Endodermal cell (in vitro differentiated cells): Measurements from ENCODE around the gene KCNK7. TPM values are rescaled to one million over a fixed set of nuclear protein-coding genes. Genes with fewer than 3 reads are reported as not detected.
"Not testable (repeated sequence)": the region's sequence is repeated elsewhere in the genome, so short reads cannot be mapped to it uniquely, and the experiment has no call there.

Experiments
- DNase-seq: peaks from one replicate; pipeline ENCODE4 v3.0.0-alpha.2; 2017
- H3K27ac ChIP-seq: 2 replicates; pipeline ENCODE4 v1.5.1; 2013; ENCODE audit warnings: mild to moderate bottlenecking, low read depth, low read length, moderate library complexity
- H3K27me3 ChIP-seq: 2 replicates; pipeline ENCODE4 v1.6.1; 2013; ENCODE audit warnings: mild to moderate bottlenecking, low read length, moderate library complexity; ENCODE audit not compliant: insufficient read depth, control insufficient read depth, poor library complexity, severe bottlenecking
- H3K36me3 ChIP-seq: 2 replicates; pipeline ENCODE4 v1.7.0; 2013; ENCODE audit warnings: mild to moderate bottlenecking, low read length, moderate library complexity; ENCODE audit not compliant: control insufficient read depth, insufficient read depth
- H3K4me1 ChIP-seq: one replicate; pipeline ENCODE4 v1.7.0; 2013; ENCODE audit warnings: low read length; ENCODE audit not compliant: control insufficient read depth, insufficient read depth
- H3K4me3 ChIP-seq: 2 replicates; pipeline ENCODE4 v1.5.1; 2013; ENCODE audit warnings: mild to moderate bottlenecking, low read length, moderate library complexity
- H3K9ac ChIP-seq: 2 replicates; pipeline ENCODE4 v1.6.1; 2013; ENCODE audit warnings: mild to moderate bottlenecking, low read length, moderate library complexity; ENCODE audit not compliant: poor library complexity, severe bottlenecking; ENCODE audit errors: extremely low read depth
- H3K9me3 ChIP-seq: 2 replicates; pipeline ENCODE4 v1.6.1; 2013; ENCODE audit warnings: mild to moderate bottlenecking, low read length, moderate library complexity; ENCODE audit not compliant: control insufficient read depth
- H3K27ac Mint-ChIP-seq: 2 replicates; pipeline ENCODE4 v1.8.0; 2020; ENCODE audit warnings: mixed read lengths
- H3K27me3 Mint-ChIP-seq: 2 replicates; pipeline ENCODE4 v1.8.0; 2021; ENCODE audit warnings: mild to moderate bottlenecking, mixed read lengths; ENCODE audit not compliant: insufficient read depth
- H3K36me3 Mint-ChIP-seq: 2 replicates; pipeline ENCODE4 v1.8.0; 2020; ENCODE audit warnings: low read depth, mixed read lengths
- H3K4me1 Mint-ChIP-seq: 2 replicates; pipeline ENCODE4 v1.8.0; 2020; ENCODE audit warnings: mixed read lengths
- H3K4me3 Mint-ChIP-seq: 2 replicates; pipeline ENCODE4 v1.8.0; 2020; ENCODE audit warnings: mild to moderate bottlenecking, moderate library complexity, mixed read lengths
- H3K9me3 Mint-ChIP-seq: 2 replicates; pipeline ENCODE4 v1.8.0; 2020; ENCODE audit warnings: mild to moderate bottlenecking, mixed read lengths
- WGBS, 2 experiments: methylation state at CpG; one replicate each; pipeline versions ENCODE4 v1.1.5 to v1.1.7; 2013; ENCODE audit warnings: missing lambda C conversion rate in 2 of 2, mixed read lengths in 1 of 2; ENCODE audit not compliant: insufficient coverage in 1 of 2, insufficient read length in 1 of 2; 5-methylcytosine and 5-hydroxymethylcytosine counted together
- total RNA-seq, 2 donors: library from RNA; stranded (reverse); fragmentation: NEBNext Ultra II Directional in 1 of 2; extraction: Animal tissue kit (Norgen Biotek cat#: 25700) in 1 of 2; gene quantifications; 2 replicates in 1 of 2; 3 replicates in 1 of 2; pipeline ENCODE4 v1.2.1, GENCODE V29; 2021
- TF ChIP-seq, protein P1 (sequence below): fragments of 200-600 bp; sonication (generic); conservative IDR thresholded peaks from 2 replicates; pipeline ENCODE4 v1.5.0; 2021; ENCODE audit warnings: antibody characterized with exemption, mild to moderate bottlenecking

The KCNK7 gene
- total RNA-seq, 2 donors from 2014 or later, result 1.2 TPM; not detected in 1

DNA sequence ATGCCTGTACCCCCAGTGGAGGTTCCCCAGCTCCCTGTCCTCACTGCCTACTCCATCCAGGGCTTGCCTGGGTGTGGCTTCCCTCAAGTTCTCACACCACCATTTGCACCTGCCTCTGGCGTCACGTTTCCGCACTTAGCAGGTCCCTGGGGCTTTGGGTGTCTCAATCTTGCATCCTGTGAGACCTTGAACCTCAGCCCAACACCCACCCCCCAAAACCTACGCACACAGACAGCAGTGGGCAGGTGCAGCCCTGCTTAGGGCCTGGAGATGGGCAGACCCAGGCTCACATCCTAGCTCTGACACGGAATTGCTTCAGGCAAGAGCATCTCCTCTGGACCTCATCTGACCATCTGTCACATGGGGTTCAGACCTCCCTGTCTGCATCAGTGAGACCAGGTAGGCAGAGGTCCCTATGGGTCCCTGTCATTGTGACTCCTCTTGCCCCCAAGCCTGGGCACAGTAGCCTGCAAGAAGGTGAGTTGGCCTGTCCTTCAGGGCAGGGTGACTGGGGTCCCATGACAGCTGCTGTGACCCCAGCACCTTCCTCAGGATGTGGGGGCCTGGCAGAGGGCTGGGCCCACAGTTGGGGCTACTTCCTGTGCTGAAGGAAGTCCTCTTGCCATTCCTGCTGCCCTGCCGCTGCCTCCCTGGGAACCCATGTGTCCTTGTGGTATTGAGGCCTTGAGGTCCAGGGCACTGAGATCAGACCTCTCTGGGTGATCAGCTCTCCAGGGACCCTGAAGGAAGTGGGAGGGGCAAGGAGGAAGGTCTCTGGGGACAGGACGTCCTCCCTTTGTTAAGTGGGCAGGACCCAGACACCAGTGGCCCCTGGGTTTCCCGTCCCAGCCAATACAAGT, 44.3 kb upstream of the KCNK7 start:
- Mint-ChIP-seq H3K9me3 (no peaks in the 10 kb centered on the region), H3K36me3 (peaks cover 8% of the 10 kb centered on the region), H3K27ac (no peak overlapping the region), H3K27me3 (peaks cover 16% of the 10 kb centered on the region), H3K4me1 (peaks cover 19% of the 10 kb centered on the region), H3K4me3 (no peak overlapping the region)
- Histone ChIP-seq H3K9ac (no peak overlapping the region), H3K36me3 (peaks cover 23% of the 10 kb centered on the region), H3K9me3 (no peaks in the 10 kb centered on the region), H3K4me3 (no peak overlapping the region), H3K4me1 (no peaks in the 10 kb centered on the region), H3K27ac (no peak overlapping the region), H3K27me3 (no peaks in the 10 kb centered on the region)
- no peak for DNase-seq
- WGBS, 2 experiments, result 83 to 96% methylated on average over 3 to 8 of the region's 8 CpGs
- TF ChIP-seq, protein P1, sequence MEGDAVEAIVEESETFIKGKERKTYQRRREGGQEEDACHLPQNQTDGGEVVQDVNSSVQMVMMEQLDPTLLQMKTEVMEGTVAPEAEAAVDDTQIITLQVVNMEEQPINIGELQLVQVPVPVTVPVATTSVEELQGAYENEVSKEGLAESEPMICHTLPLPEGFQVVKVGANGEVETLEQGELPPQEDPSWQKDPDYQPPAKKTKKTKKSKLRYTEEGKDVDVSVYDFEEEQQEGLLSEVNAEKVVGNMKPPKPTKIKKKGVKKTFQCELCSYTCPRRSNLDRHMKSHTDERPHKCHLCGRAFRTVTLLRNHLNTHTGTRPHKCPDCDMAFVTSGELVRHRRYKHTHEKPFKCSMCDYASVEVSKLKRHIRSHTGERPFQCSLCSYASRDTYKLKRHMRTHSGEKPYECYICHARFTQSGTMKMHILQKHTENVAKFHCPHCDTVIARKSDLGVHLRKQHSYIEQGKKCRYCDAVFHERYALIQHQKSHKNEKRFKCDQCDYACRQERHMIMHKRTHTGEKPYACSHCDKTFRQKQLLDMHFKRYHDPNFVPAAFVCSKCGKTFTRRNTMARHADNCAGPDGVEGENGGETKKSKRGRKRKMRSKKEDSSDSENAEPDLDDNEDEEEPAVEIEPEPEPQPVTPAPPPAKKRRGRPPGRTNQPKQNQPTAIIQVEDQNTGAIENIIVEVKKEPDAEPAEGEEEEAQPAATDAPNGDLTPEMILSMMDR, result no peak

DNA sequence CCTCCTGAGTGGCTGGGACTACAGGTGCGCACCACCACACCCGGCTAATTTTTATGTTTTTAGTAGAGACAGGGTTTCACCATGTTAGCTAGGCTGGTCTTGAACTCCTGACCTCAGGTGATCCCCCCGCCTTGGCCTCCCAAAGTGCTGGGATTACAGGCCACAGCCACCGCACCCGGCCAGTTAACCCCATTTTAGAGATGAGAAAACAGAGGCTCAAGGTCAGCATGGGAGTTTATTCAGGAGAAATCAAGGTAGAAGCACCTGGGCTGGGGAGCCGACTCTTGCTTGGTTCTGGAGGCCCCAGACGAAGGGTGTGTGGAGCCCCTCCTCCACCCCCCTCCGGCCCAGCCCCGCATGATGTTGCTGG, 43.6 kb upstream of the KCNK7 start:
- not testable (repeated sequence) for H3K27me3 ChIP-seq, H3K27ac ChIP-seq, H3K9me3 Mint-ChIP-seq, DNase-seq, H3K9ac ChIP-seq, H3K9me3 ChIP-seq, H3K4me1 ChIP-seq, H3K27ac Mint-ChIP-seq
- Histone ChIP-seq H3K36me3 (peaks cover 29% of the 10 kb centered on the region), H3K4me3 (peak overlapping the region; percentile 83)
- H3K4me3 Mint-ChIP-seq, result peak overlapping the region; percentile 67
- peaks cover 19% of the 10 kb centered on the region for H3K4me1 Mint-ChIP-seq
- peaks cover 14% of the 10 kb centered on the region for H3K27me3 Mint-ChIP-seq
- 94 to 100% methylated on average over 5 to 9 of the region's 9 CpGs for WGBS, 2 experiments
- H3K36me3 Mint-ChIP-seq, result peaks cover 10% of the 10 kb centered on the region

DNA sequence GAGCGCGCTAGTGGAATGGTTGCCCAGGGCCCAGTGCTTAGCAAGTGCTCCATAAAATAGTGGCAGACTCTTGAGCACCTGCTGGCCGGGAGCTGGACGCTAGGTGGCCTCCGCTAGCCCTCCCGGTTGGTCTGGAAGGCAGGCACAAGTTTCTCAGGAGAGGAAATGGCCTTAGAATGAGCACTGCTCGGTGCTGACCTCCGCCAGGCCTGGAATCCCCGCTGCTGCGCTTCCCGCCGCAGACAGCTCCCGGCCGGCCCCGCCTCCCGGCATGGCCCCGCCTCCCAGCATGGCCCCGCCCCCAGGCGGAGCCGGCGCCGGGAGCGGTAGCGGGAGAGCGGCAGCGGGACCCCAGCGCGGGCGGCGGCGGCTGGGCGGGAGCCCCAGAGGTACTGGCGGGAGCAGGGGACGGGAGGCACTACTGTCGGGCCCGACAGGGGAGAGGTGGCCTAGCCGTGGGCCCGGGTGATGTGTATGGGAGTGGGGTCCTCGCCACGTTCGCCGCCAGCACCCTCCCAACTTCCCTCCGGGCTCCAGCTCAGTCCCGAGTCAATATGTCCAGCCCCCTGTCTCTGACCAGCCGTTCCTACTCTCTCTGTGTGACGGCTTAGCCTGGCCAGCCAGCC, 42.3 kb upstream of the KCNK7 start, which contains the start of gene SIPA1:
Gene SIPA1, plus strand, starts transcription at position 308 of the 626 bp plus-strand sequence. CDS start 2,821 bp downstream, outside the sequence.
- Histone ChIP-seq H3K4me3 (peak within 1 kb of the TSS; percentile 83), H3K9me3 (no peaks in the 10 kb centered on the region), H3K36me3 (peaks cover 31% of the 10 kb centered on the region), H3K4me1 (no peaks in the 10 kb centered on the region), H3K27ac (peak within 1 kb of the TSS; percentile 55), H3K9ac (peak within 1 kb of the TSS; percentile 68), H3K27me3 (no peaks in the 10 kb centered on the region)
- peaks cover 16% of the 10 kb centered on the region for H3K4me1 Mint-ChIP-seq
- WGBS, 2 experiments, result 6 to 18% methylated on average over 11 to 41 of the region's 46 CpGs
- no peaks in the 10 kb centered on the region for H3K9me3 Mint-ChIP-seq
- peaks cover 14% of the 10 kb centered on the region for H3K36me3 Mint-ChIP-seq
- peak within 1 kb of the TSS; percentile 67 for H3K4me3 Mint-ChIP-seq
- peak within 1 kb of the TSS; percentile 86 for H3K27ac Mint-ChIP-seq
- H3K27me3 Mint-ChIP-seq, result peaks cover 5% of the 10 kb centered on the region
- TF ChIP-seq, protein P1, result peak; percentile 66
- peak; percentile 97 for DNase-seq
